Renal cortex interstitium (tissue), 11 donors: ENCODE data around the gene CCK. TPM values are rescaled to one million over a fixed set of nuclear protein-coding genes. Genes with fewer than 3 reads are reported as not detected.
A peak's percentile ranks its signal among the peaks of the same experiment; 100 is the strongest.

Source experiments
- DNase-seq, 11 donors: peaks; one replicate each; pipeline ENCODE4 v3.0.0-alpha.2; 2013; ENCODE audit warnings: low read depth in 9 of 11, low spot score in 4 of 11; ENCODE audit errors: extremely low read depth in 1 of 11
- polyA plus RNA-seq, 3 donors: library from polyadenylated mRNA; unstranded; fragments of 120-200 nt; gene quantifications; one replicate each; pipeline ENCODE4 v1.2.1, GENCODE V29; 2013; ENCODE audit not compliant: insufficient read length in 3 of 3

CCK gene
- polyA plus RNA-seq, 3 donors, result 0.37 to 0.56 TPM; not detected in 1

DNA sequence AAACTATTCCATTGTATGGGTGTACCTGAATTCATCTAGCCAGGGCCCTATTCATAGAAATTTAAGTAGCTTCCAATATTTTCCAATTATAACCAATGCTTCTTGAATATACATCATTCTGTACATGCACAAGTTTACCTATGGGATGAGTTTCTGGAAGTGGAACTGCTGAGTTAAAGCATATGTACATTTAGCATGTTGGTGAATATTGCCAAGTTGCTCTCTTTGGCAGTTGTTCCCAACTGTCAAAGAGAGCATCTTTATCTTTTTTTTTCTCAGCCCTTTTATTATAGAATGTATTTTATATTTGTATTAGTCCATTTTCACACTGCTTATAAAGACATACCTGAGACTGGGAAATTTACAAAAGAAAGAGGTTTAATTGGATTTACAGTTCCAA lies 8.3 kb upstream of the CCK start:
- DNase-seq, result no peak

DNA sequence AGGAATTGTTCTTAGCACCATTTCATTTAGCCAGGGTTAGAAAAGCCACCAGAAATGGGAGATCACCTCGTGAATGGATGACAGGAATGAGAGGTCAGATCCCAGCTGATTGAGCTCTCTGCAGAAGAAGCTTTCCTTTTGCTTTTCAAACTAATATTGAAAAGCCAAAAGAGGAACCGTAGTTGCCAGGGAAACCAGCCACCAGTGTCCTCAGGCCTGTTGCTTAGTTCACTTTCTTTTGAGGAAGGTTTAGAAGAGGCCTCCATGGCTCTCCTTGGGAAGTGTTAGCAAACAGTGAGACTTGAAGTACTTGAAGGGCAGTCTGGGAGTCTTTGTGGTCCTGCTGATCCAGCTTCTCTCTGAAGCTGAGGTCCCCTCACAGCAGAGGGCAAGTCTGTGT lies 7.4 kb upstream of the CCK start:
- DNase-seq, result no peak

DNA sequence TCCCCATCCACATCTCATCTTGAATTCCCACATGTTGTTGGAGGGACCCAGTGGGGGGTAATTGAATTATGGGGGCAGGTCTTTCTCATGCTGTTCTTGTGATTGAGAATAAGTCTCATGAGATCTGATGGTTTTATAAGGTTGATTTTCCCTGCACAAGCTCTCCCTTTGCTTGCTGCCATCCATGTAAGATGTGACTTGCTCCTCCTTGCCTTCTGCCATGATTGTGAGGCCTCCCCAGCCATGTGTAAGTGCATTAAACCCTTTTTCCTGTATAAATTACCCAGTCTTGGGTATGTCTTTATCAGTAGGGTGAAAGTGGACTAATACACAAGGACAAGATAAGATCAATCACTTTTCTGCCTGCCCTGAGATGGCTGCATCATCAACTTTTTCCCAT lies 5.8 kb upstream of the CCK start:
- no peak for DNase-seq

DNA sequence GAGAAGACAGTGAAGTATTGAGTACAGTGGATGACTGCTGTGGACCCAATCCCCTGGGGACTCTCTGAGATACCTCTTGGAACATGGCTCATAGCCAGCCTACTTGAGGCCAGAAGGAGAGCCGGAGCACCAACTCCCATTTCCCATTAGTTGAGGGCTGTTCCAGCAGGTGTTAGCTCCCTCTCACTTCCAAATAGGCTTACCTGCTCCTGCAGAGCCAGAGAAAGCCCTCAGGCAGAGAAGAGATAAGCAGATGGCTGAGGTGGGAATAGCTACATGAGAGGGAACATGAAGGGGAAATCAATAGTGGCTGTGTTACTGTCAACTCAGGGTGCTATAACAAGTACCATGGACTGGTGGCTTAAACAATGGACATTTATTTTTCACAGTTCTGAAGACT lies 4.6 kb upstream of the CCK start:
- DNase-seq, result no peak

DNA sequence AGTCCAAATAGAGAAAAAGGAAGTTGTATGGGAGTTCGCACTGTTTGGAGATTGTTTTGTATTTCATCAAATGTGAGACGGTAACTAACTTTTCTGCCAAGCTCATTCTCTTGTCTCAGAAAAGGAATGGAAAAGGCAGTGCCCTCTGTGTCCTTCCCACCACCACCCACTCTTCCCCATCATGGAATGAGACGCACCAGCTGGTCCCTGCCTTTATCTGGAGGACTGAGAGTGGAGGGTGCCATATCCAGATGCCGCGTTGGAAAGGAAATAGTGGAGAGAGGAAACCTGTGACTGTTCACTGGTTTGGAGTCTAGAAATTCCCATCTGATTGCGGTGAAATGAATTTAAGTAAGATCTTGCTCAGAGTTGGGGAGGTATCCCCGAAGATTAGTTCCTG lies 3.7 kb upstream of the CCK start:
- DNase-seq, result no peak

DNA sequence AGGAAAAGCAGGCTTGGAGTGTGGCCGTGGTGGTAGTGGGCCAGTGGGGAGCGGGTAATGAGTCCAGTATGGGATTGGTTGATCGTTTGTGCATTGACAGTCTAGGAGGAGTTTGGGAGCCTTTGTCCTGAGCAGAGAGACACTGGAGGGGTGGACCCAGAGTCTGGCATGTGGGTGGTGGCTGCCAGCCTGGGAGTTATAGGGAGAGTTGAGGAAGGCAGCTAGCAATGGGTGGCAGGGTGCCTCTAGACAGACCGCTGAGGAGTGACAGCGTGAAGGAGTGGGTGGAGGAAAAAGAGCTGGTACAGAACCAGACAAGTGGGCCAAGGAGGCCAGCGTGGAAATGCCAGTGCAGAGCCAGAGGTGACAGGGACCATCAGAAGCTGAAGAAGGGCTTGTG lies 1.9 kb upstream of the CCK start:
- DNase-seq, result no peak

DNA sequence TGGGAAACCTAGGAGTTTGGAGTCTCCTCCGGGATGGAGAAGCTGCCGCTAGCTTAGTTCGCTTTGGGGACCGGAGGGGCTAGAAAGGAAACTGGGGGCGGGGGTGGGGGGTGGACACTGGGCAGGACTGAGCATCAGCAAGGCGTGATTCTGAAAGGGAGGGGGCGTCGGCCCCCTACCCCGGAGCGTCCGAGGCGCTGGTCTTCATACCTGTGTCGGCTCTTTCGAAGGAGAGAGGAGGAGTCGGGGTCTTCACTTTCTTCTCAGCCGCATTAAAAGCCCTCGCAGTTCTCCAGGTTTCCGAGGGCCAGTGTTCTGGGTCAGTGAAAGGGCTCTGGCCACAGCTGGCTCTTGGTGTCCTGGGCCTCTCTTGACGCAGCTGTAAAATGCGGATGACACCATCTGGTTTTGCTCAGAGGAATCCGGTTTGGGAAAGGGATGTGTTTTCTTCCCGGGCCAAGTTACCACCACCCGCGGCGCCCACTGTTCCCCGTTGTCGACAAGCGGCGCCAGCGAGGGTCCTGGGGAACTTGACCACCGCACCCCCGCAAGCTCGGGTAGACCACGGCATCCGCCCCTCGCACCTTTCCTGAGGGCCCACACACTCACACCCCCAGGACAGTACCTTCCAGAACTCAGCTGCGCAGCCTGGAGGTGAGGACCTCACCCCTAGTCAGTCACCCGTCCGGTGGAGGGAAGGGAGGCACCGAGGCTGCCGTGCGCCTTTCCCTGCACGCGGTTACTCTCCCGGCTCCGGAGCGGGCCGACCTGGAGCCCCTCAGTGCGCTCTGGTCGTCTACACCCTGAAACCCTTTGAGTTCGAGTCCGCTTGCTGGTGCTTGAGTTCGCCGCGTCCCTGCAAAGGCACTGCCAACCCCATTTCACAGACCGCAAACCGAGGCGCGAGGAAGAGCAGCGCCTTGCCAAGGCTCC lies 660 bp downstream of the CCK start:
- peak in 6 of 11 donors; percentile 21 to 49 (median 38) for DNase-seq

DNA sequence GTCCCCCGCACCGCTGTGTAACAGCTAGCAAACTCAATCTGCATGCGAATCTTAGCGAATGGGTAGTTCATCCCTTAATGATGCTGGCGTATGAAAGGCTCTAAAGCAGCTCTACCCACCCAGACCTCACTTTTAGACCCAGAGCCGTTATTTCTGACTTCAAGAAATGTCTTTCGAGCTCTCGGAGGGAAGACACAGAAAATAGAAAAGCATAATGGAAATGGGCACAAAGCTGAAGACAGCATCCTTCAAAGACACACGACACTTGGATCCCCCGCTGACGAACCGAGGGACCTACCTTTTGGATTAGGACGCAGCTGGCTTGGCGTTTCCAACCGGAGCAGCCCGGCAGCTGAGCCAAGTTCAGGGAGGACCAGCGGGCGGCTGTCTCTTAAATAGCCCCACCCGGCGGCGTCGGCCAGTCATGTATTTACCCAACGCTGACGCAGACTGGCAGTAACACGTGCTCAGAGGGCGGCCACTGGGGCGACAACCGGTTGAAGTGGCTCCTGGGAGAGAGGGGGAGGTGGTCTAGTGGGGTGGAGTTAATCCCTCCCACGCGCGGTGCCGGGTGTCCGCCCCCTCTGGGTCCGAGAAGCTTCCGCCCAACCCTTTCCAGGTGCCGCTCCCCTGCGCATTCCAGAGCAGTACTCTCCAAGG lies 1.5 kb downstream of the CCK start:
- DNase-seq, result peak in 6 of 11 donors; percentile 8 to 28 (median 23)

DNA sequence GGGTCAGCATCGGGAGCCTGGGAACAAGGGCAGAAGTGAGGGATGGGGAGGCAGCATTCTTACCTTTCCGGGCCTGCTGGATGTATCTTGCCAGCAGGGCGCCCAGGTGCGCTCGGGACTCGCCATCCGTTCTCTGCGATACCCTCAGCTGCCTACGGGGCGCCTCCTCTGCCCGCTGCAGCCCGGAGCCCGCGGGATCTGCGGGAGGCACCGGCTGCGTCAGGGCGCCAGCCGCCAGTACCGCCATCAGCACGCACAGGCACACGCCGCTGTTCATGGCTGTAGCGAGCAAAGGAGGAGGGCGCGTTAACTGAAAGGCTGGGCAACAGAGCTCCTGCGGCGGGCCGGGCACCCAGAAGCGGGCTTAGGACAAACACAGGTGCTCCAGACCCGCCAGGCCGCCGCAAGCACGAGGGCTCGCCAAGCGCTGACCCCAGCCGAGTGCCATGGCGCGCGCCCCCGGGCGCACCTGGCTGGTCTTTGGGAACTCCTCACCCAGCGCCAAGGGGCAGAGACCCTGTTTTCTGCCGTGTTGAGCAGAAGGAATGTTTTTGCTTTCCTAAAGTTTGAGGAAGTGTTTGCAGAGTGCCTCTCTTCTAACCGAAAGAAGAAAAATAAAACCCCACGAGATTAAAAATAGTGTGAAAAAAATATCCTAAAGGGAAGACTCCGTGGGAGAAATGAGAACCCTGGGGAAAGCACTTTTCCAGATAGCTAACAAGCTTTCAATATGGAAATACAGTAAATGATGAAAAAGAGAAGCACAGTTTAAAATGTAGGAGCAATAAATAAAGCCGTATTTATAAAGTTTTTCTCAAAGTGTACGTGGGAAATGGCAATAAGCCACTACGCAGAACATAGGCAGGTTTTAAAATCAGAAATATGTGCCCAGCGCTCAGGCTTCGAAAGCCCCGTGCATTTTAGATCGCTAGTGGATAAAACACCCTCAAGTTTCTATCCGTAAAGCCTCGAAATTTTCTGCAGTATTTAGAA lies 2.3 kb downstream of the CCK start:
- peak in 2 of 11 donors; percentile 3 to 14 for DNase-seq

DNA sequence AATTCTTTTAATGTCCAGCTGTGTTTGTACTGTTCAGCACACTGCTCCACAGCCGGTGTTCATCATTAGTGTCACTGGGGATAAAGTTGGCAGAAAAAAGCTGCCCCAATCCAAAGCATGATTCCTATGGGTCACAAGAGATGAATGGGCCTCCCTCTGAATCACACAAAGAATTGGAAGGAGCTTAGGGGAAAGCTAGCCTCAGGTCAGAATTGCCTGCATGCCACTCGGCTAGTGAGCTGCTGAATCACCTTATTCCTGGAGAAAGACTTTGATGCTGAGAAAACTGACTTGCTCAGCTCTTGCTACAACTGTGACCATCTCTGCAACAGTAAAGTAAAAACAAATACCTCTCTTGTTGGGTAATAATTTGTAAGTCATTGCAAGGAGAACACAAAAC lies 3.5 kb downstream of the CCK start:
- DNase-seq, result no peak

DNA sequence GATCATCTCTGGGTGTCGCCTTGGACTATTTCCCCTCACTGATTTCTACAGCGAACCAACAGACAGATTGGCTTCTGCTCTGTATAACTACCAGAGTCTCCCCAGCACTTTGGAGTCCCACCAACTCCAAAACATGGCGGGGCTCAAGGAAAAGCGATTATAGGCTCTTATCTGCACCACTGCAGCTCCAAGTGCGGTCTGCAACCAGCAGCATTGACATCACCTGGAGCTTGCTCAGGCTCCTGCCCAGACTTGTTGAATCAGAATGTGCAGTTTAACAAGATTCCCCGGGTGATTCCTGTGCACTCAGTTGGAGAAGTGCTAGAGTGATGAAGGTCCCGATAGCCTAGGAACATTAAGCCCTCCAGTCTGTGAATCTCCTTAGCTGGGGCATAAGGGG lies 9.0 kb downstream of the CCK start:
- no peak for DNase-seq

DNA sequence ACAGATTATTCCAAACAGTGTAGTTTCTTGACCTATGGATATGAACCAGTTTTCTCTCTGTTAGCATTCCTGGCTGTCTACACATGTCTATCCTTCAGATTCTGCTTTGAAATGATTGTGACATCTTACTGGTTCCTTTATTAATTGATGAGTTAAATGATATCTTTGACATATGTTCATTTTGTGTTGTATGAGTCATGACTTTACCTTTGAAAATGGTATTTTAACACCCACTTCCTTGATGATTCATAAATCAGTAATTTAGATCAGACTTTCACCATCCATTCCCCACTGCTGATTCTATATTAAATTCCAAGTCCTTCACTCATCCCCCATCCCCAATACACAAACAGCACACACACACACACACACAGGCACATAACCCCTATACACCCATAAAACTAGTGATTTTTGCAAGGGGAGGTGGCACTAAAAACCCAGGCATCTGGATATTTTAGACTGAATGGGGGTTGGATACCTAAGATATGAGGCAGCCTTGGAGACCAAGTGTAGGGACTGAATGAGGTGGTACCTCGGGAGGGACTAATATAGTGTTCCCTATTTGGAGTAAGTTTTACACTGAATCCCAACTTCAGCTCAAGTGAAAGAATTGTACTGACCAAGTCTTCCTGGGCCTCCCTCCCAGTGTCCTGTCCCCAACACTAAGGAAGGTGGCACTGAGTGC lies 9.7 kb downstream of the CCK start:
- no peak for DNase-seq

DNA sequence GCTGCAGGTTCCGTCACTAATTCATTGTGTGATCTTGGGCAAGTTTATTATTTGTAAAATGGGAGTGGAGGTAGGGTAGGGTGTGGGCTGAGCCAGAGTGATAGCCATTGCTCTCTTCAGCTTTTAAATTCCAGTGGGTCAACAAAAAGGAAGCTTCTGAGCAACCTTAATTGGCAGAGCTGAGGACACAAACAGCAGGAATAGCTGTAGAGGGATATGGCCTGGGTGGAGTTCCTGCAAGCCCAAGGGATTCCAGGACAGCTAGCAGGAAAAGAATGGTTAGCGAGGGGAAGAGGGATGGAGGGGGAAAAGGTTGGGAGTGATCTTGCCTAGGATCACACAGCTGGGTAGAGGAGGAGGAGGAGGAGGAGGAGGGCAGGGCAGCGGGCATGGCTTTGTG lies 11.4 kb downstream of the CCK start:
- no peak for DNase-seq

DNA sequence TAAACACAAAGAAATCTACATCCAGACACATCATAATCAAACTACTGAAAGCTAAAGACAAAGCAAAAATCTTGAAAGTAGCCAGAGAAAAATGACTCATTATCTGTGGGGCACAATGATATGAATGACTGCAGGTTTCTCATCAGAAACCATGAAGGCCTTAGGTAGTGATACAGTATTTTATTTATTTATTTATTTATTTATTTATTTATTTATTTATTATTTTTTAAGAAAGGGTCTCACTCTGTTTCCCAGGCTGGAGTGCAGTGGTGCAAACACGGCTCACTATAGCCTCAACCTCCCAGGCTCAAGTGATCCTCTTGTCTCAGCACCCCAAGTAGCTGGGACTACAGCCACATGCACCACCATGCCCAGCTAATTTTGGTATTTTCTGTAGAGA lies 15.2 kb downstream of the CCK start:
- no peak for DNase-seq

DNA sequence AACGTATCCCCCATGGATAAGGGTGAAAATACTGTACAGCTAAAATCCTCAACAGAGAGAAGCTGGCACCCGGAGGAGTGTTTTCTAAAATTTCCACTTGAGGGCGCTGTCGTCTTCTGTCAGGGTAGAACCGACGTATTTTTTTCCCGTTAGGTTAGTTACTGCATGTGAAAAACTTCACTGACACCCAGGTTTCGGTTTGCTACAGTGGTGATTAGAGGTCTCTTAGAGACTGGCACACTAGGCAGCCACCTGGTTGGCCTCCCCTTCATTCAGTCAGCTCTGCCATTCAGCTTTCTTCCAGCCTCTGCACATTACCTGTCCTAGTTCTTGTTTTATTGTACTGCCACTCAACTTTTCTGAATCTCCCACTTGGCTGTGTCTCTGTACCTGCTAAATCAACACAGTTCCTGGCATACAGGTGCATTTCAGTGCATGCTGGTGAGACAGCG lies 18.4 kb downstream of the CCK start:
- DNase-seq, result peak in 2 of 11 donors; percentile 41 to 53

DNA sequence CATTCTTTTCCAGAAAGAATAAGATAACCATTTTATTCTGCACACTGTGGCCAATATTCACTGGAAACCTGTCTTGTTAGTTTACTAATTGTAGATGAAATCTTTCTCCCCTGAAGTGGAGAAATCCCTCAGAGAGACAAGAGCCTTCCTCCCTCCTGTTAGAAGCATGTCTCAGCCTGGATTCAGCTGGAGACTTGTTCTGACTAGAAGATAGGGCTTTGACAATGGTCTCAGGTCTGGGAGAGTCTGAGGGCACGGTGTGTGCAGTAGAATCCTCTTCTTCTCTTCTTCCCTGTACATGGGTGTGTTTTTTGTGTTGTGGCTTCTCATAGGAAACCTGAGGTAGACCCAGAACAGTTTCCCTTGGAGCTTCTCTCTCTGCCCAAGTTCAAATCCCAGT lies 19.9 kb downstream of the CCK start:
- DNase-seq, result no peak

DNA sequence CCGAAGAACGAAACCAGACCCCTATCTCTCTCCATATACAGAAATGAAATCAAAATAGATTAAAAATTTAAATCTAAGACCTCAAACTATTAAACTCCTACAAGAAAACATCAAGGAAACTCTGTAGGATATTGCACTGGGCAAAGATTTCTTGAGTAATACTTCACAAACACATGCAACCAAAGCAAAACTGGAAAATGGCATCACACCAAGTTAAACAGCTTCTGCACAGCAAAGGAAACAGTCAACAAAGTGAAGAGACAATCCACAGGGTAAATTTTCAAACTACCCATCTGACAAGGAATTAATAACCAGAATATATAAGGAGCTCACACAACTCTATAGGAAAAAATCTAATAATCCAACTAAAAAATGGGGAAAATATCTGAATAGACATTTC lies 29.4 kb downstream of the CCK start:
- DNase-seq, result no peak

DNA sequence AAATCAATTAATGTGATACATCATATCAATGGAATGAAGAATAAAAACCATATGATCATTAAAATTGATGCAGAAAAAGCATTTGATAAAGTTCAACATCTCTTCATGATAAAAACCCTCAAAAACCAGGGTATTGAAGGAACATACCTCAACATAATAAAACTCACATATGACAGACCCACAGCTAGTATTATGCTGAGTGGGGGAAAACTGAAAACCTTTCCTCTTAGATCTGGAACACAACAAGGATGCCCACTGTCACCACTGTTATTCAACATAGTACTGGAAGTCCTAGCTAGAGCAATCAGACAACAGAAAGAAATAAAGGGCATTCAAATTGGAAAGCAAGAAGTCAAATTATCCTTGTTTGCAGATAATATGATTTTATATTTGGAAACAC lies 30.5 kb downstream of the CCK start:
- DNase-seq, result no peak

DNA sequence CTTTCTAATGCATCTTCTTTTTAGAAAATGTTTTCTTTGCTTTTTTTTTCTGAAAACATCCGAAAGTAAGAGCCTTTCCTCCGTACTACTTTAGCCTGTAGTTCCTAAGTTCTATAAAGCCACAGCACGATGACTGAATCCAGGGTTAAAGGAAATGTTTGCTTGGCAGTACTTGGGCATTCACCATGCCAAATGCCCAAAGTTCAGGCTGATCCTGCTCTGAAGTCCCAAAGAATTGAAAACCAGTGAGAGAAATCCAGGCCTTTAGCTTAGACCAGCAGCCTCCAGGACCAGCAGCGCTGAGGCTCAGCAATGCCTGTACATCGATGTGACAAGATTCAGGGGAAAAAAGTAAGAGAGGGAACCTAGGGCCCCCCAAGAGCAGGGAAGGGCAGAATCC lies 35.1 kb downstream of the CCK start:
- no peak for DNase-seq
